Neural cell (in vitro differentiated cells): ENCODE measurements around the gene FFAR3.

ENCODE experiments used
- CTCF ChIP-seq: fragments of 450-650 bp; IDR thresholded peaks from 2 replicates; pipeline ENCODE4 v1.5.1; 2014; ENCODE audit warnings: antibody characterized with exemption, mild to moderate bottlenecking, moderate library complexity; ENCODE audit not compliant: poor library complexity, severe bottlenecking
- EP300 ChIP-seq: fragments of 450-650 bp; conservative IDR thresholded peaks from 2 replicates; pipeline ENCODE4 v1.6.1; 2014; ENCODE audit warnings: antibody characterized with exemption, mild to moderate bottlenecking, moderate library complexity; ENCODE audit not compliant: poor library complexity, severe bottlenecking
- EZH2 ChIP-seq: fragments of 200-600, 300-800 bp; shearing (Covaris generic), sonication (generic); IDR thresholded peaks from 2 replicates; pipeline ENCODE4 v1.6.1; 2014; ENCODE audit warnings: antibody characterized with exemption, low read length, borderline replicate concordance, mild to moderate bottlenecking; ENCODE audit not compliant: insufficient read depth, poor library complexity, severe bottlenecking
- MXI1 ChIP-seq: fragments of 450-650 bp; conservative IDR thresholded peaks from 2 replicates; pipeline ENCODE4 v1.6.1; 2014; ENCODE audit warnings: antibody characterized with exemption, mild to moderate bottlenecking; ENCODE audit not compliant: poor library complexity, severe bottlenecking
- POLR2AphosphoS5 ChIP-seq: IDR thresholded peaks from 2 replicates; pipeline ENCODE4 v1.6.1; 2012
- RAD21 ChIP-seq: fragments of 450-650 bp; conservative IDR thresholded peaks from 2 replicates; pipeline ENCODE4 v1.6.1; 2014; ENCODE audit warnings: antibody characterized with exemption, mild to moderate bottlenecking, moderate library complexity
- REST ChIP-seq: IDR thresholded peaks from 2 replicates; pipeline ENCODE4 v1.6.1; 2012; ENCODE audit warnings: borderline replicate concordance
- SMC3 ChIP-seq: fragments of 450-650 bp; conservative IDR thresholded peaks from 2 replicates; pipeline ENCODE4 v1.6.1; 2014; ENCODE audit warnings: antibody characterized with exemption, mild to moderate bottlenecking, moderate library complexity; ENCODE audit not compliant: poor library complexity
- TAF1 ChIP-seq: IDR thresholded peaks from 2 replicates; pipeline ENCODE4 v1.6.1; 2012; ENCODE audit warnings: low read depth

- TF ChIP-seq REST: no peak
- no peak for TF ChIP-seq POLR2AphosphoS5
- TF ChIP-seq CTCF: no peak
- no peak for TF ChIP-seq EZH2
- TF ChIP-seq TAF1: no peak
- no peak for TF ChIP-seq EP300
- TF ChIP-seq RAD21: no peak
- TF ChIP-seq MXI1: no peak
- no peak for TF ChIP-seq SMC3
Observed at GRCh38 chr19:35409191-35409590, 50.9 kb downstream of the FFAR3 start.
